GM12878 (cell line): ENCODE measurements around the gene VASH2.

ENCODE experiments used
- JUNB ChIP-seq: IDR thresholded peaks from 2 replicates; pipeline ENCODE4 v1.6.1; 2016; ENCODE audit warnings: antibody characterized with exemption, mild to moderate bottlenecking
- NR2C2 ChIP-seq: IDR thresholded peaks from 2 replicates; pipeline ENCODE4 v1.6.1; 2011; ENCODE audit warnings: borderline replicate concordance, low read depth; ENCODE audit not compliant: control insufficient read depth, insufficient read length
- POLR2A ChIP-seq: IDR thresholded peaks from 2 replicates; pipeline ENCODE4 v1.6.1; 2011; ENCODE audit warnings: low read depth, mild to moderate bottlenecking, low read length
- STAT1 ChIP-seq: fragments of 450-650 bp; conservative IDR thresholded peaks from 2 replicates; pipeline ENCODE4 v1.6.1; 2014; ENCODE audit warnings: antibody characterized with exemption, mild to moderate bottlenecking
- YBX1 ChIP-seq: fragments of 450-650 bp; IDR thresholded peaks from 2 replicates; pipeline ENCODE4 v1.6.1; 2016; ENCODE audit warnings: antibody characterized with exemption
- TF ChIP-seq, protein P1 (sequence below), 3 experiments: IDR thresholded peaks in 2 of 3; conservative IDR thresholded peaks in 1 of 3; 2 replicates each; pipeline ENCODE4 v1.5.1; 2011; ENCODE audit warnings: low read depth in 3 of 3, low read length in 3 of 3, mild to moderate bottlenecking in 3 of 3, control low read depth in 2 of 3, moderate library complexity in 2 of 3, inconsistent platforms in 1 of 3, mixed read lengths in 1 of 3; ENCODE audit not compliant: control insufficient read depth in 2 of 3, insufficient read depth in 1 of 3; ENCODE audit errors: extremely low read depth in 1 of 3
- TF ChIP-seq, protein P2 (sequence below): IDR thresholded peaks from 2 replicates; pipeline ENCODE4 v1.6.1; 2012; ENCODE audit warnings: low read depth, low read length, improper control_type of control experiment

DNA sequence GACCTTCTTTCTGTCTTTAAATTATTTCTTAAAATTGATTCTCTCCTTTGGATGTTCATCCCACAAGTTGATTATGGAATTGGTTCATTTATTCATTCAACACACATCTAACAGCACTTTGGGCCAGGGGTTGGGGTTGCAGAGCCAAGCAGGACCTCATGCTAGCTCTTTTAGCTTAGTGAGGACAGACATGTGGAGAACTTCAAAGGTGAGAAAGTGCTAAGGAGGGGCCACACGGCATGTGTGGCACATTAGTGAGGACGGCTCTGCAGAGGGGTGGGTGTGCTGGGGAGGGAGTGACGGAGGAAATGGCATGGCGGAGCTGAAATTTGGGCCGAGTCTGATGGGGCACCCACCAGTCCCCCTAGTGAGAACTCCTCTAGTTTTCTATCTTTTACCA lies 32.5 kb upstream of the VASH2 start:
- TF ChIP-seq, protein P1, sequence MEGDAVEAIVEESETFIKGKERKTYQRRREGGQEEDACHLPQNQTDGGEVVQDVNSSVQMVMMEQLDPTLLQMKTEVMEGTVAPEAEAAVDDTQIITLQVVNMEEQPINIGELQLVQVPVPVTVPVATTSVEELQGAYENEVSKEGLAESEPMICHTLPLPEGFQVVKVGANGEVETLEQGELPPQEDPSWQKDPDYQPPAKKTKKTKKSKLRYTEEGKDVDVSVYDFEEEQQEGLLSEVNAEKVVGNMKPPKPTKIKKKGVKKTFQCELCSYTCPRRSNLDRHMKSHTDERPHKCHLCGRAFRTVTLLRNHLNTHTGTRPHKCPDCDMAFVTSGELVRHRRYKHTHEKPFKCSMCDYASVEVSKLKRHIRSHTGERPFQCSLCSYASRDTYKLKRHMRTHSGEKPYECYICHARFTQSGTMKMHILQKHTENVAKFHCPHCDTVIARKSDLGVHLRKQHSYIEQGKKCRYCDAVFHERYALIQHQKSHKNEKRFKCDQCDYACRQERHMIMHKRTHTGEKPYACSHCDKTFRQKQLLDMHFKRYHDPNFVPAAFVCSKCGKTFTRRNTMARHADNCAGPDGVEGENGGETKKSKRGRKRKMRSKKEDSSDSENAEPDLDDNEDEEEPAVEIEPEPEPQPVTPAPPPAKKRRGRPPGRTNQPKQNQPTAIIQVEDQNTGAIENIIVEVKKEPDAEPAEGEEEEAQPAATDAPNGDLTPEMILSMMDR (IDR thresholded peaks at IDR 0.05 in 2 of 3, conservative IDR thresholded peaks at IDR 0.05 in 1 of 3; ENCODE audit: control insufficient read depth in 2 of 3, extremely low read depth in 1 of 3, insufficient read depth in 1 of 3, low read depth in 3 of 3, low read length in 3 of 3): no peak
- TF ChIP-seq JUNB (no peak), STAT1 (no peak), POLR2A (no peak), NR2C2 (no peak), YBX1 (no peak)
- TF ChIP-seq, protein P2, sequence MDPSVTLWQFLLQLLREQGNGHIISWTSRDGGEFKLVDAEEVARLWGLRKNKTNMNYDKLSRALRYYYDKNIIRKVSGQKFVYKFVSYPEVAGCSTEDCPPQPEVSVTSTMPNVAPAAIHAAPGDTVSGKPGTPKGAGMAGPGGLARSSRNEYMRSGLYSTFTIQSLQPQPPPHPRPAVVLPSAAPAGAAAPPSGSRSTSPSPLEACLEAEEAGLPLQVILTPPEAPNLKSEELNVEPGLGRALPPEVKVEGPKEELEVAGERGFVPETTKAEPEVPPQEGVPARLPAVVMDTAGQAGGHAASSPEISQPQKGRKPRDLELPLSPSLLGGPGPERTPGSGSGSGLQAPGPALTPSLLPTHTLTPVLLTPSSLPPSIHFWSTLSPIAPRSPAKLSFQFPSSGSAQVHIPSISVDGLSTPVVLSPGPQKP: no peak
